NCI-H1105 treated with DMSO at 0.1 percent for 48 hours (cell line): ENCODE results near the gene MFRP.
A peak's percentile ranks its signal among the peaks of the same experiment; 100 is the strongest.

Experiments
- DNase-seq: peaks from one replicate; lab custom pipeline; 2025; lab: John Stamatoyannopoulos, UW

MFRP gene

GRCh38 chr11:119318240-119319135, 28.0 kb downstream of the MFRP start:
- no peak for DNase-seq

DNA sequence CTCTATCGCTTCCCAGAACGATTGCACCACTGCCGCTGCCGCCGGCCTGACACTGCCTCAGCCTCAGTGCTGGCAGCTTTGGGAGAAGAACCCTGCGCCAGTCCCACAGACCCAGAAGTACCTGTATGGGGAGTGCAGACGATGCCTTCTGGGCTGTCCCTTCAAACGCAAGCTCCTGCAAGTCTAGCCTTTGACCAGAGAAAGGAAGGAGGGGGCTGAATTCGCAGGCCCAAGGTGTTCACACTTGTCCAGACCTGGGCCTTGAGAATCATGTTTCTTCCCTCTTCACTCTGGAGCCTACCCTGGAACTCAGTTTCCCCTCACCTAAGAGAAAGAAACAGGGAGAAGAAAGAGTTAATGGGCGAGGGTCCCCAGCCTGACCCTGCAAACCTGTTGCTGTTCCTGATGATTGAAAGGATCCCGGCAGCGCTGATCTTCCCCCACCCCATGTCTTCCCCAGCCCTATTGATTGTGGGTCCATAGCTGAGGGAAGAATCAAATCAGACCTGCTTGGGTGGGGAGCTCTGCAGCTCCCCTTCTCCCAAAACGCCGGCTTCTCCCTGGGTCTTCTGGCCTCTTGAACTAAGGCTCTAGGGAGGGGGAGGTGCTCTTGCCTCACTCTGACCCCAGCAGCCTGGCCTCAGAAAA, 28.8 kb downstream of the MFRP start:
- no peak for DNase-seq

DNA sequence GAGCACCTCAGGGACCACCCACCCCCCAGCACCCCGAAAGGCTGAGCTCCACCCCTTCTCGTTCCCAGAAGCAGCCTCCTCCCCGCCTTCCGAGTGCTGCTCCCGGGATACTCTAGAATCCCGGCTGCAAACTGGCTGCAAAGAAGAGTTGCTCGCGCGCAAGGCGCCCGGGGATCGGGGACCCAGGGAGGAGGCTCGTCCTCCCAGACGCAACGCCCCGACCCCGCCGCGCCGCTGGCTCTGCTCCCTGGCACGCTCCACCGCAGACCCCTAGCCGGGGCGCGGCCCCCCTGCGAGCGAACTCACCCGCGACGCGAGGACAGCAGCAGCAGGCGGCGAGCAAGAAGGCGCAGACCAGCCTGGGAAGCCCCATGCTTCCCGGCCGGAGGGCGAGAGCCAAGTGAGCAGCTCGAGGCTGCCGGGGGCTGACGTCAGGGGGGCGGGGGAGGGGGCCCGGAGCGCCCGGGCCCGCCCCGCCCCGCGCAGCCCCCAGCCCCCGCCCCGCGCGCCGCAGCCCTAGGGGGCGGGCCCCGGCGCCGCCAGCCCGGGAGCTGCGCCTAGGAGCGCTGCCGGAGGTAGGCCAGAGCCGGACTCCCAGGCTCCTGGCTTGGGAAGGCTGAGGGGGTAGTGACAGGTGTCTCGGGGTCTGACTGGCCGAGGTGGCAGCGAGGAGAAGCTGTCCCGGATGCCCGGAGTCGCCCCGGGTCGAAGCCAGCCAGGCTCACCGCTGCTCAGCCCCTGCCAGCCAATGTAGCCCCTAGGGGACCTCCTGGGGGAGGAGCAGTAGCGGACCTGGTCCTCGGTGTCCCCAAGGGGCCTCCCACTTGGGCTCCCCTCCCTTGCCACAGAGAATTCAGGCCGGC, 29.5 kb downstream of the MFRP start, which contains the start of gene MCAM:
Gene MCAM, minus strand, starts transcription at position 402 of the 863 bp plus-strand sequence. Its CDS starts 29 bp downstream, at position 373.
- DNase-seq, result peak; percentile 76

DNA sequence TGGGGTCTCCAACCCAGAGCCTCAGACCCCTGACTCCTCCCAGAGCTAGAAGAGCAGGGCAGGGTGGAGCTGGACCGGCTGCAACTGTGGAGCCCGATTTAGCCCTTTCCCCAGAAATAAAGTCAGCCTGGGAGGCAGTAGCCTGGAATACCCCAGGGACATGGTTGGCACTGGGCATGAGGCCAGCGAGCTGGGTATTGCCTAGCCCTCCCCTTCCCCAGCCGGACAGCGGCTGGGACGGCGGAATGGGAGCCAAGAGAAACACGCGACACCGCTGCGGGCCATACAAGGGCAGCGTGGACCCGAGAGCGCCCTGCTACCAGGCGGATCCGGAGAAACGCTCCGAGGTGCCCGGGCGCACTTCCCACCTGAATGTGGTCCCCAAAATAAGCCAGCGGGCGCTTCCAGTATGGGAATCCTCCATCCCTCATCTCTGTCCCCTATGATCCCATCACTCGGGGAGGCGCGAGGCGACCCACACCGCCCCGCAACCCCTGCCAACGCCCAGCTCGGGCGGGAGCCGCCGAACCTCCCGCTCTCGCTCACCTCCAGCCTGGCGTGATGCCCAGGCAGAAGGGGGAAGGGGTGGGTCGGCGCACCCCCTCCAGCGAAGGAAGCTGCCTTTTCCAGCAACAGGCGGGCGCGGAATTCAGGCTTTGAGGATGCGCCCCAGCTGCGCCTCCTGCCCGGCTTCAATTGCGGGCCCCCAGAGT, 30.3 kb downstream of the MFRP start:
- peak; percentile 87 for DNase-seq

GRCh38 chr11:119315131-119316015, 31.1 kb downstream of the MFRP start:
- DNase-seq, result peak; percentile 87

DNA sequence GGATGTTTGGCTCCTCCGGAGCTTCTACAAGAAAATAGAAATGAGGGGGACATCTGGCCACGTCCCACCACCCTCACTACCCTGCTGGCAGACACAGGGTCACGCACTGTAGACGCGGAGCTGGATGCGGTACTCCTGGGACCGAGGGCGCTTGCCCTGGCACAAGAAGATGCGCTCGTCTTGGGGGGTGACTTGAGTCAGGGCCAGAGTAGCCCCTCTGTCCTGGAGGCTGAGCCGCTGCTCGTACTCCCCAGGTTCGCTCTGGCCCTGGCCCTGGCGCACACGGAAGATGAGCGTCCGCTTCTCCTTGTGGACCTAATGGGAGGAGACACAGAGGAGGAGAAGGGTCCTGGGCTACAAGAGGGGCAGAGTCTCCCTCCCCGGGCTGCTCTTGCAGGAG, 31.8 kb downstream of the MFRP start:
- no peak for DNase-seq

- DNase-seq, result no peak
These were observed 35.8 kb downstream of the MFRP start for GRCh38 chr11:119310682-119311052.

- DNase-seq, result no peak
These were observed 36.4 kb downstream of the MFRP start for GRCh38 chr11:119309953-119310681.

GRCh38 chr11:119309411-119309810, 37.1 kb downstream of the MFRP start:
- no peak for DNase-seq

DNA sequence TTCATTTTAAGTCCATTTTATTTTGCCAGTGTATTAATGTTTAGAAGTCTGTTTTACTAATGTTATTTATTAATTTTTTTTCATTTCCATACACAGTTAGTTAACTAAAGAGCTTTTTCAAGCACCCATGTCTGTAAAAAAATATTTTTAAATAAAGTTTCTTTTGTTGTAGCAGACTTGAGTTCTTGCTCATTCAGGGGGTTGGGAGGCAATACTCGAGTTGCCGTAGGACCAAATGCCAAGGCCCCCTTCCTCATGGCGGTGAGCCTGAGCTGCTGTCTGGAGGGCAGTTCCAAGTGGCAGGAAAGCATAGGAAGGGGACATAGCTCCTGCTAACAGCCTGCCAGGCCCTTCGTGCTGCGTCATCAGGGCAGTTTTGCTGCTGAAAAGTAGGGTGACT, 38.5 kb downstream of the MFRP start:
- no peak for DNase-seq

GRCh38 chr11:119307219-119307618, 39.3 kb downstream of the MFRP start:
- DNase-seq, result peak; percentile 30

DNA sequence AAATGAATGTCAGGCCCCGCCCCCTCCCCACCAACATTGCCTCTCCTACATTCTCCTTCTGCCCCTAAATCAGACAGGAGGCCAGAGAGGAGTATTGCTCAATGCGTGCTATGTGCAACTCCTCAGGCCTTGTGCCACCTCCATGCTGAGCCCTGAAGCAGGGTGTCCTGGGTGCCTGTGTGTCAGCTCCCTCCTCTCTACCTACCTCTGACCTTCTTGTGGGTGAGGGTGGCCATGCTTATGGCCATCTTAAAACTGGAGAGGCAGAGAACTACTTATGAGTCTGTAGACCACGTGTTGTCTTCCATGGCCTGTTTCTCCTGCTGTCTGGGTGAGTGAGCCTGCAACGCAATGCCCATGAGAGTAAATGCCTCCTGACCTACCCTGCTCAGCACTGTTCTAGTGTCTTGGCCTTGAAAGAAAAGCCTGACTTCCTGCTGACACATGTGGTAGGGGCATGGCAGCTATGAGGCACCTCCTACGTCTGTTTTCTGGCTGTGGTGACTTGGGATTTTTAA, 40.1 kb downstream of the MFRP start:
- DNase-seq, result no peak

DNA sequence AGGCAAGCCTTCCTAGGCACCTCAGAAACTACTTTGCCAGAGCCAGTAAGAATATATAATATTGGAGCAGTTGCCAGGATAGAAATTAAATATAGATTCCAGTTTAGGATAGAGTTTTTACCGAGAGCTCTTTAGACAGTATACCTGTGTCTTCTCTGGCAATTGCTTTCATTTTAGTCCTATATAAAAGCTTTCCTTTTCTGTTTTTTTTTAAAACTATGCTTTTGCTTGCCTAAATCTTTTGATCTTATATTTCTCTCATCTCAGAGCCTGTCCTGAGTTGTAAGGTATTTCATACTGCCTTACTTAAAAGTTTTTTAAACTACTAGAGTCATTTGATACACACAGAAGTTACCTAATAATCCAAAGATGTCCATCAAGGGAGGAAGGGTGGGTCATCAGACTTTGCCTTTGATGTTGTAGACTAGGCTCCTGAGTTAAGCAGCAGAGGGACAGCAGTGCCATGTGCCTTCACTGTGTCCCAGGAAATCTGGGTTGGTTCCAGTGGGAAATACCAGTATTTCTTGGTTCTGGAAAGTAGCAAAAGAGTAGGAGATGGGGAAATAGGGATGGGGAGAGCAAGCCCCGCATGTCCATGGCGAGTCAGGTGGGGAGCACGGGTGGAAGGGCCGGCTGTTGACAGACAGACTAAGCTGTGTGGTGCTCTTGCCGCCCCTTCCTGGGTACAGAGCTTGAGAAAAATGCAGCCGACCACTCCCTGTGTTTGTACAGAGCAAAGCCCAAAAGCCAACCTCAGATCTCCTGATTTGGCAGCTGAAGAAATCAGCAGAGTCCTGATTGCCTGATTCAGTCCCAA, 40.7 kb downstream of the MFRP start:
- no peak for DNase-seq

DNA sequence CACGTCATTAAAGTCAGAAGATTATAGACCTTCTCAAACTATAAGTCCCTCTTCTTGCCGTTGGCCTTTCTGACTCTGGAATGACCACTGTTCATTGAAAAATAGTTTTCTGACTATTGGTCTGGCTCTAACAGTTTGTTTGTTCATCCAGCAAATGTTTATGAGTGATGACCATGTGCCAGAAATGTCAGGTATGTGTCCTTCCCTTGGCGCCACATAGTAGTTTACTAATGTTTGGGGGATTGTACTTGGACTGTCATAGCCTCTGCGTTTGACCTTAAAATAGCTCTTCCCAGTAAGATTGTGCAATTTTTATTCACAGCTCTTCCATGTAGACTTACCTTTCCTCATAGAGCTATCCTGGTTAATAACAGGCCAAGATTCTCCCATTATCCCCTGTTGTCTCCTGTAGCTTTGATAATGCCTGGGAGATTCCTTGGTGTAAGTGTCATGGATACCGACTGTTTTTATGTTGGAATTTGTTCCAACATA, 43.2 kb downstream of the MFRP start:
- no peak for DNase-seq

DNA sequence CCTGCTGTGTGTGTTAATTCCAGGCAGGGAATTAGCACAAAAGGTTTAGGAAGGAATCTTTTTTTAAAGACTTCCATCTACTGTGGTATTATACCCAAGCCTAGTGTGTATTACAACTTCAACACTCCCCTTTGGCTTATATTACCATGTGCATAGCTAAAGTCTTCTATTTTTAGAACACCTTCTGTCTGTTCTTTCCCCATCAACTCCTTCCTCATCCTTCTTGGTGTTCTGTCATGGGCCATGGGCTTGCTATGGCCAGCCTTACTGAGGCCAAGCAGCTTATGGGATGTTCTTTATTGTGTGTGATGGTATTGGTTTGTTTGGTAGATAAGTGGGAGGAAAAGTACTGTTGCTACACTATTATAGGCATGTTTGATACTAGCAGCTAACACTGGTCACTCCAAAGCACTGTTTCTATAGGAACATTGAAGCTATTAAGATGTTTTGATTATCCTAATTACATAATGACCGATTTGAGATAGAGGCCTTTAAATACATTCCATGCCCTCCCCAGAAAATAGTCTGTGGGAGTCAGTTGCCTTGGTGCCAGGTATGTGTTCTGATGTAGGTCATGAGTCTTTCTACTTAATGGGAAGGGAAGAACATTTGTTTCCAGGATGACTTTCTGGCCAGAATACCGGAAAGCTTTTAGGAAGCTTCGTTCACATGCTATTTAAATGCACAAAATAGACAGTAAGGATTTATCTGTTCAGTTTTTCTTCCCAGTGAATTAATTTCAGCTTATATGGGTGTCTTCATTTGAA, 46.1 kb downstream of the MFRP start:
- DNase-seq, result no peak

DNA sequence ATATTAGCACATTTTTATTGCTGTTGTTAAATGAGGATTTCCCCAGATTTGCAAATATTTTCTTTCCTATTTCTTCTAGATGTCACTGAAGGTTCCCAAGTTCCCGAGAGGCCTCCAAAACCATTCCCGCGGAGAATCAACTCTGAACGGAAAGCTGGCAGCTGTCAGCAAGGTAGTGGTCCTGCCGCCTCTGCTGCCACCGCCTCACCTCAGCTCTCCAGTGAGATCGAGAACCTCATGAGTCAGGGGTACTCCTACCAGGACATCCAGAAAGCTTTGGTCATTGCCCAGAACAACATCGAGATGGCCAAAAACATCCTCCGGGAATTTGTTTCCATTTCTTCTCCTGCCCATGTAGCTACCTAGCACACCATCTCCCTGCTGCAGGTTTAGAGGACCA, 47.1 kb downstream of the MFRP start:
- DNase-seq, result no peak

GRCh38 chr11:119298726-119299125, 47.8 kb downstream of the MFRP start:
- DNase-seq, result no peak

DNA sequence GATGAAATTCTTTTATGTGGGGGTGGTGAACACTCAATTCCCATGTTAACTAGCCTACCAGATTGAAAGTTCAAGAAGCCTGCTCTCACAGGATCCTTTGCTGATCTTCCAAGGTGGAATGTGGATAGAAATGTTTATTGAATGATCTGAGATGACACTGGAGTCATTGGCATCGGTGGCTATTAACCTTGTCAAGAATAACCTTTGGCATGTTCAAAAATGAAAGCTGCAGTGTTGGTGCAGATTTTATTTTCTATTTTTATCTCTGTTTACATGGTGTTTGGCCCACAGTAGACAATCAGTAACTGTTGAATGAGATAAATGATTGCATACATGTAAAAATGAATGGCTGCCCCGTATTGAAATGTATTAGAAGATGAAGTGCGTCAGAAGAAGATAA, 48.6 kb downstream of the MFRP start:
- no peak for DNase-seq
